Measurements from ENCODE around the gene YIF1B. TPM values are rescaled to one million over a fixed set of nuclear protein-coding genes. Genes with fewer than 3 reads are reported as not detected.

YIF1B gene
- total and polyA plus RNA-seq, 7 experiments from 2014 or later, result 26.1 to 84.7 (median 38.2) TPM

- Histone ChIP-seq H3K36me3 (ENCODE audit: control insufficient read depth in 2 of 3, insufficient read depth in 3 of 3, low read length in 3 of 3) (peaks cover 4 to 30% (median 4%) of the 10 kb centered on the region in 3 experiments), H3K27ac (ENCODE audit: low read depth, low read length) (no peak overlapping the region), H3K27me3 (ENCODE audit: control insufficient read depth in 2 of 2, insufficient read depth in 2 of 2, low read length in 2 of 2) (no peaks in the 10 kb centered on the region), H3K4me1 (ENCODE audit: control insufficient read depth in 2 of 2, insufficient read depth in 2 of 2, low read length in 2 of 2) (peaks cover 11% of the 10 kb centered on the region in 2 donors), H3K9me3 (ENCODE audit: control insufficient read depth in 2 of 3, low read length in 3 of 3) (no peaks in the 10 kb centered on the region), H3K4me3 (ENCODE audit: low read length) (no peak overlapping the region)
- ATAC-seq, result no peak
- H3K27ac Mint-ChIP-seq, result peak overlapping the region in 3 of 9 donors; percentile 8 to 47 (median 46)
- no peak overlapping the region for H3K4me3 Mint-ChIP-seq
- intact Hi-C loops (cut with micrococcal nuclease), result no loop called here
- ChIA-PET POLR2A (no interaction called here), CTCF (no interaction called here)
- H3K9me3 Mint-ChIP-seq, result no peaks in the 10 kb centered on the region
- H3K4me1 Mint-ChIP-seq, result peaks cover 28 to 43% (median 33%) of the 10 kb centered on the region in 7 donors
- H3K27me3 Mint-ChIP-seq, result no peaks in the 10 kb centered on the region
- DNase-seq, result no peak
- peaks cover 10 to 27% (median 14%) of the 10 kb centered on the region in 5 donors for H3K36me3 Mint-ChIP-seq
Observed at GRCh38 chr19:38323291-38323690, 7.5 kb upstream of the YIF1B start.

- Mint-ChIP-seq H3K4me1 (peaks cover 31 to 55% (median 46%) of the 10 kb centered on the region in 7 donors), H3K9me3 (no peaks in the 10 kb centered on the region), H3K36me3 (peaks cover 3 to 15% (median 8%) of the 10 kb centered on the region in 5 donors), H3K27ac (peak overlapping the region in 8 of 9 donors; percentile 1 to 89 (median 10)), H3K4me3 (peak overlapping the region in 9 of 10 donors; percentile 46 to 89 (median 86)), H3K27me3 (no peaks in the 10 kb centered on the region)
- Histone ChIP-seq H3K27me3 (ENCODE audit: control insufficient read depth in 2 of 2, insufficient read depth in 2 of 2, low read length in 2 of 2) (no peaks in the 10 kb centered on the region), H3K9me3 (ENCODE audit: control insufficient read depth in 2 of 3, low read length in 3 of 3) (no peaks in the 10 kb centered on the region), H3K4me1 (ENCODE audit: control insufficient read depth in 2 of 2, insufficient read depth in 2 of 2, low read length in 2 of 2) (peaks cover 11 to 19% of the 10 kb centered on the region in 2 donors), H3K4me3 (ENCODE audit: low read length) (no peak overlapping the region), H3K27ac (ENCODE audit: low read depth, low read length) (no peak overlapping the region), H3K36me3 (ENCODE audit: control insufficient read depth in 2 of 3, insufficient read depth in 3 of 3, low read length in 3 of 3) (peaks cover 0 to 15% (median 0%) of the 10 kb centered on the region in 3 experiments)
- POLR2A ChIA-PET, result no interaction called here
- DNase-seq (no peak), ATAC-seq (no peak)
- intact Hi-C loops (cut with micrococcal nuclease), result no loop called here
- CTCF ChIA-PET, result no interaction called here
Observed at GRCh38 chr19:38321646-38322196, 6.0 kb upstream of the YIF1B start.

DNA sequence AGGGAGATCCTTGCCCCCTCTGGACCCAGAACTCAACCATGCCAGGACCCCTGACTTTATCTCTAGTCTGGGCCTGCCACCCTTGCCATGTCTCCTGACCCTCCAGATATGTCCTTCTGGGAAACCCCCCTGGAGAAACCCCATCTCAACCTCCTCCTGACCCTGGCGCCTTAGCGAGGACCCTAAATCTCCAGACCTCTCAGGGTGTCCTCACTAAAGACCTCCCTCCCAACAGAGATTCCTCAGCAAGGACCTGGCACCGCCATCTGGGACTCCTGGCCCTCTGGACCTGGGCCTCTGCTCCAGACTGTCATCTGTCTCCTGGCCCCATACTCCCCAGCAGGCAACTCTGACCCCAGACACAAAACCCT, 5.2 kb upstream of the YIF1B start:
- Histone ChIP-seq H3K27ac (ENCODE audit: low read depth, low read length) (no peak overlapping the region), H3K4me1 (ENCODE audit: control insufficient read depth in 2 of 2, insufficient read depth in 2 of 2, low read length in 2 of 2) (peaks cover 11 to 27% of the 10 kb centered on the region in 2 donors), H3K27me3 (ENCODE audit: control insufficient read depth in 2 of 2, insufficient read depth in 2 of 2, low read length in 2 of 2) (no peaks in the 10 kb centered on the region), H3K36me3 (ENCODE audit: control insufficient read depth in 2 of 3, insufficient read depth in 3 of 3, low read length in 3 of 3) (peaks cover 0 to 8% (median 0%) of the 10 kb centered on the region in 3 experiments), H3K4me3 (ENCODE audit: low read length) (no peak overlapping the region), H3K9me3 (ENCODE audit: control insufficient read depth in 2 of 3, low read length in 3 of 3) (no peaks in the 10 kb centered on the region)
- intact Hi-C loops (cut with micrococcal nuclease), result loop anchor here in 1 of 2 donors (1.0 kb wide), 1 partner anchor 16 kb away; no protein-coding TSS in a partner anchor
- H3K4me3 Mint-ChIP-seq, result peak overlapping the region; percentile 79 to 89 (median 86)
- H3K4me1 Mint-ChIP-seq, result peaks cover 36 to 62% (median 54%) of the 10 kb centered on the region in 7 donors
- ChIA-PET CTCF (no interaction called here), POLR2A (interaction anchor here (1.2 kb wide), 1 partner anchor 11 kb away, joined by 4 read pairs; no protein-coding TSS in a partner anchor)
- H3K27ac Mint-ChIP-seq, result peak overlapping the region in 7 of 9 donors; percentile 34 to 89 (median 70)
- ATAC-seq (no peak), DNase-seq (no peak)
- H3K9me3 Mint-ChIP-seq, result no peaks in the 10 kb centered on the region
- peaks cover 3 to 13% (median 6%) of the 10 kb centered on the region in 5 donors for H3K36me3 Mint-ChIP-seq
- H3K27me3 Mint-ChIP-seq, result no peaks in the 10 kb centered on the region

- peak in 8 of 9 donors; percentile 21 to 68 (median 30) for DNase-seq
- H3K4me3 ChIP-seq (ENCODE audit: low read length), result peak within 1 kb of the TSS; percentile 64
- Mint-ChIP-seq H3K27me3 (no peaks in the 10 kb centered on the region), H3K27ac (peak within 1 kb of the TSS; percentile 44 to 89 (median 75)), H3K9me3 (no peaks in the 10 kb centered on the region), H3K36me3 (peaks cover 0 to 4% (median 3%) of the 10 kb centered on the region in 5 donors), H3K4me1 (peaks cover 36 to 68% (median 58%) of the 10 kb centered on the region in 7 donors), H3K4me3 (peak within 1 kb of the TSS; percentile 79 to 89 (median 86))
- H3K27me3 ChIP-seq (ENCODE audit: control insufficient read depth in 2 of 2, insufficient read depth in 2 of 2, low read length in 2 of 2), result no peaks in the 10 kb centered on the region
- H3K36me3 ChIP-seq (ENCODE audit: control insufficient read depth in 2 of 3, insufficient read depth in 3 of 3, low read length in 3 of 3), result no peaks in the 10 kb centered on the region
- intact Hi-C loops (cut with micrococcal nuclease), result loop anchor here (1.0 to 10.0 kb wide), 10 partner anchors 18 to 1105 kb away; partner anchors contain the start of genes ACTN4 (in 1 of the 2), ECH1 (in 1 of the 2), EIF3K (in 1 of the 2) and GGN (in 1 of the 2)
- H3K4me1 ChIP-seq (ENCODE audit: control insufficient read depth in 2 of 2, insufficient read depth in 2 of 2, low read length in 2 of 2), result peaks cover 15 to 30% of the 10 kb centered on the region in 2 donors
- ChIA-PET POLR2A (interaction anchor here (1.2 kb wide), 1 partner anchor 10 kb away, joined by 4 read pairs; no protein-coding TSS in a partner anchor), CTCF (interaction anchor here (0.6 to 1.9 kb wide), 3 partner anchors 38 to 83 kb away, joined by 3 to 5 read pairs (median 4); partner anchors contain the start of gene FAM98C)
- ATAC-seq, result no peak
- no peaks in the 10 kb centered on the region for H3K9me3 ChIP-seq (ENCODE audit: control insufficient read depth in 2 of 3, low read length in 3 of 3)
- peak within 1 kb of the TSS; percentile 68 for H3K27ac ChIP-seq (ENCODE audit: low read depth, low read length)
Observed at GRCh38 chr19:38319421-38320258, 3.9 kb upstream of the YIF1B start, which contains the start of gene KCNK6. KCNK6 (plus strand) TSS chr19:38319845; CDS start chr19:38319951, 106 bp downstream.

DNA sequence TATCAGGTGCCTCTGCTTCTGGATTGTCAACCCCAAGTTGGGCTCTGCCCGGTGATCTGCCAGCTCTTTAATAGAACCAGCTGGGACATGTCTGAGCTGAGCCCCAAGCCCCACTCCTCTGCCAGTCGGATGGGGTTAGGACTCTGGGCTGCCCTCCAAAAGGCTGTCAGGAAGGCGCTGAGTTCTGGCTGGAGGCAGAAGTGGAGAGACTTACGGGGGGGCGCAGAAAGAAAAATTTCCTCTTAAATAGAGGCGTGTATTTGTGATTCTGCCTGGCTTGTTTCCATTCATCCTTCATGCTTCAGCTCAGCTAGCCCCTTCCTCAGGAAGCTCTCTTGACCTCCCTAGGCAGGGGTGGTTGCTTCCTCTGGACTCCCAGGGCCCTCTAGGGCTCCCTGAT, 2.9 kb upstream of the YIF1B start:
- DNase-seq, result no peak
- Histone ChIP-seq H3K27me3 (ENCODE audit: control insufficient read depth in 2 of 2, insufficient read depth in 2 of 2, low read length in 2 of 2) (no peaks in the 10 kb centered on the region), H3K27ac (ENCODE audit: low read depth, low read length) (no peak overlapping the region), H3K4me1 (ENCODE audit: control insufficient read depth in 2 of 2, insufficient read depth in 2 of 2, low read length in 2 of 2) (peaks cover 15 to 30% of the 10 kb centered on the region in 2 donors), H3K4me3 (ENCODE audit: low read length) (peak overlapping the region; percentile 64), H3K36me3 (ENCODE audit: control insufficient read depth in 2 of 3, insufficient read depth in 3 of 3, low read length in 3 of 3) (no peaks in the 10 kb centered on the region), H3K9me3 (ENCODE audit: control insufficient read depth in 2 of 3, low read length in 3 of 3) (no peaks in the 10 kb centered on the region)
- peak overlapping the region; percentile 48 to 89 (median 86) for H3K4me3 Mint-ChIP-seq
- intact Hi-C loops (cut with micrococcal nuclease), result loop anchor here (5.0 to 10.0 kb wide), 9 partner anchors 69 to 1104 kb away; partner anchors contain the start of genes ACTN4 (in 1 of the 2), ECH1 (in 1 of the 2), EIF3K (in 1 of the 2) and GGN (in 1 of the 2)
- peaks cover 0 to 4% (median 3%) of the 10 kb centered on the region in 5 donors for H3K36me3 Mint-ChIP-seq
- no peaks in the 10 kb centered on the region for H3K27me3 Mint-ChIP-seq
- peaks cover 39 to 71% (median 60%) of the 10 kb centered on the region in 7 donors for H3K4me1 Mint-ChIP-seq
- peak overlapping the region in 7 of 9 donors; percentile 13 to 78 (median 56) for H3K27ac Mint-ChIP-seq
- POLR2A ChIA-PET, result interaction anchor here (0.9 to 2.0 kb wide), 4 partner anchors 17 to 412 kb away, joined by 3 to 7 read pairs (median 4); partner anchors contain the start of genes CATSPERG, PSMD8, SIPA1L3 and SPINT2
- CTCF ChIA-PET, result interaction anchor here (0.6 to 1.9 kb wide), 2 partner anchors 74 to 192 kb away, joined by 4 to 5 read pairs; no protein-coding TSS in a partner anchor
- no peaks in the 10 kb centered on the region for H3K9me3 Mint-ChIP-seq
- ATAC-seq, result no peak
